ENCODE results near the gene LENEP.

The LENEP gene

GRCh38 chr1:155014709-155015508 is 21.5 kb downstream of the LENEP start:
- in situ Hi-C loops (cut with HindIII; ENCODE audit: low pct_unique_long_range_greater_than_20kb, low sequenced_read_pairs), result no loop called here
- TF ChIP-seq JUND (IDR thresholded peaks at IDR 0.05; ENCODE audit: low read depth), result no peak
- no peak for DNase-seq (ENCODE audit: low read depth in 1 of 2, low spot score in 1 of 2)

- in situ Hi-C loops (cut with HindIII; ENCODE audit: low pct_unique_long_range_greater_than_20kb, low sequenced_read_pairs), result no loop called here
- TF ChIP-seq JUND (IDR thresholded peaks at IDR 0.05; ENCODE audit: low read depth), result no peak
- no peak for DNase-seq (ENCODE audit: low read depth in 1 of 2, low spot score in 1 of 2)
Measured at GRCh38 chr1:155015527-155016230, 22.3 kb downstream of the LENEP start.

- no peak for DNase-seq (ENCODE audit: low read depth in 1 of 2, low spot score in 1 of 2)
- TF ChIP-seq JUND (IDR thresholded peaks at IDR 0.05; ENCODE audit: low read depth), result no peak
- in situ Hi-C loops (cut with HindIII; ENCODE audit: low pct_unique_long_range_greater_than_20kb, low sequenced_read_pairs), result no loop called here
Measured at GRCh38 chr1:155016231-155016831, 22.9 kb downstream of the LENEP start.

- DNase-seq (ENCODE audit: low read depth in 1 of 2, low spot score in 1 of 2), result peak; percentile 65 to 95
- in situ Hi-C loops (cut with HindIII; ENCODE audit: low pct_unique_long_range_greater_than_20kb, low sequenced_read_pairs), result no loop called here
- TF ChIP-seq JUND (IDR thresholded peaks at IDR 0.05; ENCODE audit: low read depth), result no peak
Measured at GRCh38 chr1:155017041-155017945, 23.9 kb downstream of the LENEP start.

GRCh38 chr1:155017946-155018316 is 24.5 kb downstream of the LENEP start:
- no peak for TF ChIP-seq JUND (IDR thresholded peaks at IDR 0.05; ENCODE audit: low read depth)
- no peak for DNase-seq (ENCODE audit: low read depth in 1 of 2, low spot score in 1 of 2)
- in situ Hi-C loops (cut with HindIII; ENCODE audit: low pct_unique_long_range_greater_than_20kb, low sequenced_read_pairs), result no loop called here

GRCh38 chr1:155018617-155019348 is 25.4 kb downstream of the LENEP start:
- DNase-seq (ENCODE audit: low read depth in 1 of 2, low spot score in 1 of 2), result no peak
- TF ChIP-seq JUND (IDR thresholded peaks at IDR 0.05; ENCODE audit: low read depth), result no peak
- in situ Hi-C loops (cut with HindIII; ENCODE audit: low pct_unique_long_range_greater_than_20kb, low sequenced_read_pairs), result no loop called here

GRCh38 chr1:155019377-155020245 is 26.2 kb downstream of the LENEP start:
- DNase-seq (ENCODE audit: low read depth in 1 of 2, low spot score in 1 of 2), result no peak
- in situ Hi-C loops (cut with HindIII; ENCODE audit: low pct_unique_long_range_greater_than_20kb, low sequenced_read_pairs), result no loop called here
- no peak for TF ChIP-seq JUND (IDR thresholded peaks at IDR 0.05; ENCODE audit: low read depth)

- in situ Hi-C loops (cut with HindIII; ENCODE audit: low pct_unique_long_range_greater_than_20kb, low sequenced_read_pairs), result no loop called here
- no peak for DNase-seq (ENCODE audit: low read depth in 1 of 2, low spot score in 1 of 2)
- no peak for TF ChIP-seq JUND (IDR thresholded peaks at IDR 0.05; ENCODE audit: low read depth)
Measured at GRCh38 chr1:155022136-155022926, 28.9 kb downstream of the LENEP start.

GRCh38 chr1:155022927-155023236 is 29.5 kb downstream of the LENEP start:
- DNase-seq (ENCODE audit: low read depth in 1 of 2, low spot score in 1 of 2), result peak in 1 of 2 experiments; percentile 57
- in situ Hi-C loops (cut with HindIII; ENCODE audit: low pct_unique_long_range_greater_than_20kb, low sequenced_read_pairs), result no loop called here
- no peak for TF ChIP-seq JUND (IDR thresholded peaks at IDR 0.05; ENCODE audit: low read depth)

GRCh38 chr1:155023627-155024026 is 30.2 kb downstream of the LENEP start:
- DNase-seq (ENCODE audit: low read depth in 1 of 2, low spot score in 1 of 2), result no peak
- no peak for TF ChIP-seq JUND (IDR thresholded peaks at IDR 0.05; ENCODE audit: low read depth)
- in situ Hi-C loops (cut with HindIII; ENCODE audit: low pct_unique_long_range_greater_than_20kb, low sequenced_read_pairs), result no loop called here
